MM.1S (cell line): ENCODE data around the gene GATM.

ENCODE experiments used
- DNase-seq: peaks from one replicate; pipeline ENCODE4 v3.0.0-alpha.2; 2015
- H2AFZ ChIP-seq: fragments of 300-600 bp; sonication (generic); 2 replicates; pipeline ENCODE4 v1.6.0; 2016; ENCODE audit warnings: antibody characterized with exemption, low read length
- H3F3A ChIP-seq: fragments of 300-600 bp; sonication (generic); 2 replicates; pipeline ENCODE4 v1.6.1; 2016; ENCODE audit warnings: mild to moderate bottlenecking, antibody characterized with exemption, low read length, moderate library complexity, mixed read lengths; ENCODE audit not compliant: insufficient read depth
- H3K27ac ChIP-seq: fragments of 300-600 bp; sonication (generic); 2 replicates; pipeline ENCODE4 v1.5.1; 2016; ENCODE audit warnings: mild to moderate bottlenecking, low read length
- H3K27me3 ChIP-seq: fragments of 300-600 bp; sonication (generic); replicated peaks from 2 replicates; pipeline ENCODE4 v1.6.0; 2016; ENCODE audit warnings: low read length; ENCODE audit not compliant: insufficient read depth
- H3K36me3 ChIP-seq: fragments of 300-600 bp; sonication (generic); replicated peaks from 2 replicates; pipeline ENCODE4 v1.6.1; 2016; ENCODE audit warnings: mild to moderate bottlenecking, low read length, mixed read lengths; ENCODE audit not compliant: insufficient read depth
- H3K4me1 ChIP-seq: fragments of 300-600 bp; sonication (generic); 2 replicates; pipeline ENCODE4 v1.6.1; 2016; ENCODE audit warnings: low read length, mixed read lengths
- H3K4me2 ChIP-seq: fragments of 300-600 bp; sonication (generic); 2 replicates; pipeline ENCODE4 v1.6.0; 2016; ENCODE audit warnings: low read depth, low read length
- H3K4me3 ChIP-seq: fragments of 300-600 bp; sonication (generic); 2 replicates; pipeline ENCODE4 v1.5.1; 2016; ENCODE audit warnings: low read length, mixed read lengths
- H3K79me2 ChIP-seq: fragments of 300-600 bp; sonication (generic); 2 replicates; pipeline ENCODE4 v1.6.1; 2016; ENCODE audit warnings: mixed run types, low read length, mixed read lengths
- H3K9ac ChIP-seq: fragments of 300-600 bp; sonication (generic); 2 replicates; pipeline ENCODE4 v1.6.1; 2016; ENCODE audit warnings: low read length, mixed read lengths
- H3K9me2 ChIP-seq: fragments of 300-600 bp; sonication (generic); replicated peaks from 2 replicates; pipeline ENCODE4 v1.6.1; 2016; ENCODE audit warnings: mild to moderate bottlenecking, low read length, mixed read lengths; ENCODE audit not compliant: insufficient read depth
- H3K9me3 ChIP-seq: fragments of 300-600 bp; sonication (generic); replicated peaks from 2 replicates; pipeline ENCODE4 v1.6.1; 2016; ENCODE audit warnings: mild to moderate bottlenecking, low read length, mixed read lengths; ENCODE audit not compliant: insufficient read depth
- H4K20me1 ChIP-seq: fragments of 300-600 bp; sonication (generic); 2 replicates; pipeline ENCODE4 v1.6.1; 2016; ENCODE audit warnings: mild to moderate bottlenecking, low read length, moderate library complexity, mixed read lengths; ENCODE audit not compliant: insufficient read depth
- CTCF ChIP-seq: fragments of 300-600 bp; sonication (generic); IDR thresholded peaks from 2 replicates; pipeline ENCODE4 v1.5.1; 2016; ENCODE audit warnings: antibody characterized with exemption, low read length, mixed read lengths
- EZH2 ChIP-seq: fragments of 300-600 bp; sonication (generic); optimal IDR thresholded peaks from 2 replicates; pipeline ENCODE3; 2017; ENCODE audit warnings: low read depth, mild to moderate bottlenecking, antibody characterized with exemption, low read length, mixed read lengths
- EZH2phosphoT487 ChIP-seq: fragments of 300-600 bp; sonication (generic); IDR thresholded peaks from 2 replicates; pipeline ENCODE4 v1.6.1; 2018; ENCODE audit warnings: antibody characterized with exemption, low read length

Gene GATM

DNA sequence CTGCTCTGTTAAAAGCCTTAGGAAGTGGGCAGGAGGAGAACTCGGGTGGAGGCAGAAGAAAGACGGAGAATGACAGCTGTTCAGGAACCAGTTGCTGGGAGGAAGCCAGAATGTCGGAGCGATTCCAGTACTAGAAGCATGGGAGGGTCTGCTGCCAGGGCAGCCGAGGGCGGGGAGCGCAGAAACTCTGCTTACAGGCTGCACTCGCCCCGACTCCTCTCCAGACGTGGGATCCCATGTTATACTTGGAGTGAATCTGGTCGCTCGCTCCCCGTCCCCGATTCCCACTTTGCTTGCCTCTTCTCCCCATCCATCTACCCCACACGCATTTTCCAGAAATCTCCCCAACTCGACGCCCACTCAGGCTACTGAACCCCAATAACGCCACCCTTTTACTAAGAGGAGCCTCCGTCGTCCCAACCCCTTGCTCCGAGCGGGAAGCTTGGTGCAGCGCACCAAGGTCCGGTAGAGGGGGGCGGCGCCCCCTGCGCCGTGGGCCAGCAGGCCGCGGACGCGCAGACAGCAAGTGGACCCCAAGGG is 665 bp downstream of the GATM start:
- no peaks in the 10 kb centered on the region for H3K9me2 ChIP-seq
- peaks cover 7% of the 10 kb centered on the region; the same call in 1 of the 2 replicates for H3F3A ChIP-seq
- no peaks in the 10 kb centered on the region for H3K36me3 ChIP-seq
- no peak for TF ChIP-seq EZH2phosphoT487
- no peak for TF ChIP-seq CTCF
- no peak for TF ChIP-seq EZH2
- no peaks in the 10 kb centered on the region for H4K20me1 ChIP-seq
- peak overlapping the region; percentile 84 for H3K4me3 ChIP-seq
- H3K27ac ChIP-seq: peak overlapping the region; percentile 76; the same call in 1 of the 2 replicates
- peak overlapping the region; percentile 98 for H3K4me2 ChIP-seq
- H3K9me3 ChIP-seq: no peaks in the 10 kb centered on the region
- no peaks in the 10 kb centered on the region for H3K27me3 ChIP-seq
- DNase-seq: no peak
- H2AFZ ChIP-seq: peak overlapping the region; percentile 96
- H3K79me2 ChIP-seq: no peaks in the 10 kb centered on the region
- no peaks in the 10 kb centered on the region for H3K4me1 ChIP-seq
- peak overlapping the region; percentile 71 for H3K9ac ChIP-seq

DNA sequence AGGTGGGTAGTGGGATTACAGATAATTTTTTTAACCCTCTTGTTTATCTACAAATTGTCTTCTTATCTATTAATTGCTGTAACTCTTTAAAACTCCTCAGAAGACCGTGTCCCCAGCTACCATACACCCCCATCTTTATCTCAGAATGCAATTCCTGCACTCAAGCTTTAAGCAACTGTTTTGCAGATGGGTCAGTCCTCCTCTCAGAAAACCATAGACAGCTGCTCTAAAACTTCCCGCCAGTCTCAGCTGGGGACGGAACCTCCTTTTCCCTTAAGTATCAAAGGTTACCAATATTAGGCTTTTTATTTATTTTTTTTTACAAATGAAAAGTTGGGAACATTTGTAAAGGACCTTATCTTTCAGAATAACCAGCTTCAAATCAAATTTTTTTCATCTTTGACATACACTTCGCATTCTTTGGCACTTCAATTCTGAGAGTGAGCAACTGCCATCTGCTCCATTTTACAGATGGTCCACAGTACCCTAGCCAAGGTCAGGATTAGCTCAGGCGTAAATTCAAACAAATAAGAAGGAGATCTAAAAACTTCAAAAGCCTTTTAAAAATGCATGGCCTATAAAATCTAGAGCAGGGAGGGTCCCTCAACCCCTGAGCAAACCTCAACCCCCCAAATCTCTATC is 1.3 kb downstream of the GATM start:
- H3K4me1 ChIP-seq: no peaks in the 10 kb centered on the region
- DNase-seq: no peak
- H4K20me1 ChIP-seq: no peaks in the 10 kb centered on the region
- H3K36me3 ChIP-seq: no peaks in the 10 kb centered on the region
- H3K27me3 ChIP-seq: no peaks in the 10 kb centered on the region
- H3F3A ChIP-seq: peaks cover 7% of the 10 kb centered on the region; the same call in 1 of the 2 replicates
- no peak overlapping the region for H3K4me2 ChIP-seq
- H3K79me2 ChIP-seq: no peaks in the 10 kb centered on the region
- TF ChIP-seq EZH2phosphoT487 (no peak), CTCF (no peak), EZH2 (no peak)
- no peak overlapping the region for H2AFZ ChIP-seq
- no peak overlapping the region for H3K27ac ChIP-seq
- H3K9ac ChIP-seq: no peak overlapping the region
- H3K9me2 ChIP-seq: no peaks in the 10 kb centered on the region
- H3K4me3 ChIP-seq: no peak overlapping the region
- no peaks in the 10 kb centered on the region for H3K9me3 ChIP-seq

GRCh38 chr15:45376300-45376928 is 1.9 kb downstream of the GATM start:
- TF ChIP-seq EZH2 (no peak), CTCF (no peak), EZH2phosphoT487 (no peak)
- Histone ChIP-seq H3K27me3 (no peaks in the 10 kb centered on the region), H3K4me2 (no peak overlapping the region), H3K9me2 (no peaks in the 10 kb centered on the region), H3K9me3 (no peaks in the 10 kb centered on the region), H3K4me1 (no peaks in the 10 kb centered on the region), H3K36me3 (no peaks in the 10 kb centered on the region), H3K79me2 (no peaks in the 10 kb centered on the region), H2AFZ (no peak overlapping the region), H4K20me1 (no peaks in the 10 kb centered on the region), H3K4me3 (no peak overlapping the region), H3K27ac (no peak overlapping the region), H3F3A (peaks cover 7% of the 10 kb centered on the region; the same call in 1 of the 2 replicates), H3K9ac (no peak overlapping the region)
- no peak for DNase-seq
